ENCODE data around the gene FUT7.

Gene FUT7

GRCh38 chr9:136991993-136992818, 39.7 kb downstream of the FUT7 start, which contains the start of gene PAXX (continued):
- no peak for TF ChIP-seq AEBP2 (tag by site-specific recombination; IDR thresholded peaks at IDR 0.05; ENCODE audit: borderline replicate concordance)
- no peak; the same call in 1 of the 2 replicates for TF ChIP-seq ZNF561 (tag by site-specific recombination; IDR thresholded peaks at IDR 0.05; ENCODE audit: borderline replicate concordance)
- TF ChIP-seq ZNF18 (tag by site-specific recombination; IDR thresholded peaks at IDR 0.05) = no peak
- TF ChIP-seq KLF10 (tag by site-specific recombination; IDR thresholded peaks at IDR 0.05) = peak; percentile 83
- TF ChIP-seq ZNF670 (tag by site-specific recombination; IDR thresholded peaks at IDR 0.05; ENCODE audit: low read depth) = no peak
- no peak for TF ChIP-seq IKZF3 (tag by site-specific recombination; IDR thresholded peaks at IDR 0.05)
- TF ChIP-seq ZNF350 (tag by site-specific recombination; IDR thresholded peaks at IDR 0.05) = no peak
- peak; percentile 93 for TF ChIP-seq KLF16 (tag by site-specific recombination; IDR thresholded peaks at IDR 0.05)
- TF ChIP-seq ZNF645 (tag by site-specific recombination; IDR thresholded peaks at IDR 0.05) = no peak
- TF ChIP-seq ZNF184 (tag by site-specific recombination; IDR thresholded peaks at IDR 0.05) = no peak
- TF ChIP-seq ZNF654 (tag by site-specific recombination; IDR thresholded peaks at IDR 0.05; ENCODE audit: low read depth) = no peak
- TF ChIP-seq ATF2 (tag by site-specific recombination; IDR thresholded peaks at IDR 0.05; ENCODE audit: low read depth) = no peak
- 0 out of 2 replicates have a peak, but pooled peaks have one; percentile 11 for TF ChIP-seq ZNF843 (tag by site-specific recombination; IDR thresholded peaks at IDR 0.05)
- TF ChIP-seq ZBTB44 (tag by site-specific recombination; IDR thresholded peaks at IDR 0.05) = no peak
- no peak for TF ChIP-seq ZFP37 (tag by site-specific recombination; IDR thresholded peaks at IDR 0.05)
- TF ChIP-seq ZNF174 (tag by site-specific recombination; IDR thresholded peaks at IDR 0.05) = no peak
- no peak for TF ChIP-seq ZNF585B (tag by site-specific recombination; IDR thresholded peaks at IDR 0.05)
- TF ChIP-seq ZNF302 (tag by site-specific recombination; IDR thresholded peaks at IDR 0.05; ENCODE audit: low read depth) = no peak
- TF ChIP-seq ZSCAN4 (tag by site-specific recombination; IDR thresholded peaks at IDR 0.05) = no peak
- peak; percentile 79; the same call in 1 of the 2 replicates for TF ChIP-seq ZEB2 (tag by site-specific recombination; IDR thresholded peaks at IDR 0.05)
- TF ChIP-seq ZBTB17 (tag by site-specific recombination; IDR thresholded peaks at IDR 0.05) = peak; percentile 75
- no peak for TF ChIP-seq ZNF664 (tag by site-specific recombination; IDR thresholded peaks at IDR 0.05)
- TF ChIP-seq OVOL3 (tag by site-specific recombination; IDR thresholded peaks at IDR 0.05) = no peak
- no peak for TF ChIP-seq GLI2 (tag by site-specific recombination; IDR thresholded peaks at IDR 0.05; ENCODE audit: borderline replicate concordance, low read depth)
- TF ChIP-seq ZNF121 (tag by site-specific recombination; IDR thresholded peaks at IDR 0.05) = no peak
- no peak for TF ChIP-seq ZNF514 (tag by site-specific recombination; IDR thresholded peaks at IDR 0.05)
- peak; percentile 22; the same call in 1 of the 2 replicates for TF ChIP-seq SCRT2 (tag by site-specific recombination; IDR thresholded peaks at IDR 0.05)
- no peak for TF ChIP-seq ZBTB48 (tag by site-specific recombination; IDR thresholded peaks at IDR 0.05)
- no peak for TF ChIP-seq ZNF768 (tag by site-specific recombination; IDR thresholded peaks at IDR 0.05)
- peak; percentile 89 for TF ChIP-seq KLF1 (tag by site-specific recombination; IDR thresholded peaks at IDR 0.05)
- no peak for TF ChIP-seq ZNF23 (tag by site-specific recombination; IDR thresholded peaks at IDR 0.05; ENCODE audit: borderline replicate concordance)

Measured in HEK293 (cell line).